NCI-H82 (cell line): ENCODE data around the gene TRIM47.

Source experiments
- DNase-seq: peaks from one replicate; lab custom pipeline; 2025; lab: John Stamatoyannopoulos, UW

Gene TRIM47

GRCh38 chr17:75830164-75831031 lies 48.0 kb downstream of the TRIM47 start:
- peak; percentile 62 for DNase-seq

DNA sequence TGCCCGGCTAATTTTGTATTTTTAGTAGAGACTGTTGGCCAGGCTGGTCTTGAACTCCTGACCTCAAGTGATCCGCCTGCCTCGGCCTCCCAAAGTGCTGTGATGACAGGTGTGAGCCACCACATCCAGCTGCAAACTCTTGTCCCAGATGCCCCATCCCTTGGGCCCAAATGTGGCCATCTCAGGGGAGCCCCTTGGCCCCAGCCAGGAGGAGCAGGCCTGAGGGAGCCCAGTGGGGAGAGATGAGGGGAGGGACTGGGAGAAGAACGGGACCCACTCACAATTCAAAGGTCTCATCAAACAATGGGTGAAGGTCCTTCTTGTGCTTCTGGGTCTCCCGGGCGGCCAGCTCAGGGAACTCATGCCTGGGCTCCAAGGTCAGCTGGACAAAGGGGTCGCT lies 48.6 kb downstream of the TRIM47 start:
- no peak for DNase-seq

DNA sequence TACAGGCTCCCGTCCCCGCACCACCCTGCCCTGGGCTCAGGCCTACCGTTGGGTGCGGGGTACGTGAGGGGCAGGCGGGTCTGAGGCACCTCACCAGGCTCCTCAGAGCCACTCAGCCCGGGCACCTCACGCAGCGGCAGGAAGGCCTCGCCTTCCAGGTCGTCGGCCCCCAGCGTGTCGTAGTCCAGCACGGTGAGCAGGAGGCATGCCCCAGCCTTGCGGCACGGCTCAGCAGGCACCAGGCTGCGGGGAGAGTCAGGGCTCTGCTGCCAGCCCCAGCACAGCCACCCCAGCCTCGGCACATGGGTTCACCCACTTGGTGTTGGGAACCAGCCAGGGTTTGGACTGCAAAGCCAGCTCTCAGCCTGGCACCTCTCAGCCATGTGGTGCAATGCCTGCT lies 49.6 kb downstream of the TRIM47 start:
- no peak for DNase-seq

DNA sequence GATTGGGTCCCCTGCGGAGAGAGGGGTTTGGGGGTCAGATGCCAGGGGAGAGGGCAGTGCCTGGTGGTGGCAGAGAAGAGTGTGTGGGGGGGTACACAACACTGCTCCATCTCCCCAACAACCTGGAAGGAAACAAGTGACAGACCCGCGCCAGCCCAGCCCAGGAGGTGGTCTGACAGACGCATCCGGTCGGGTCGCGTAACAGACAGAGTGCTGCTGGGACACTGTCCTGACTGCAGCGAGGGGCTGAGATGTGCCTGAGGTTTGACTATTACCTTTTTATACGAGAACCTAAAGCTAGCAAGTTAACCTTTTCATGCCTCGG lies 50.3 kb downstream of the TRIM47 start:
- DNase-seq = no peak

- DNase-seq = peak; percentile 98
Observed at GRCh38 chr17:75827308-75828075, 50.9 kb downstream of the TRIM47 start.

DNA sequence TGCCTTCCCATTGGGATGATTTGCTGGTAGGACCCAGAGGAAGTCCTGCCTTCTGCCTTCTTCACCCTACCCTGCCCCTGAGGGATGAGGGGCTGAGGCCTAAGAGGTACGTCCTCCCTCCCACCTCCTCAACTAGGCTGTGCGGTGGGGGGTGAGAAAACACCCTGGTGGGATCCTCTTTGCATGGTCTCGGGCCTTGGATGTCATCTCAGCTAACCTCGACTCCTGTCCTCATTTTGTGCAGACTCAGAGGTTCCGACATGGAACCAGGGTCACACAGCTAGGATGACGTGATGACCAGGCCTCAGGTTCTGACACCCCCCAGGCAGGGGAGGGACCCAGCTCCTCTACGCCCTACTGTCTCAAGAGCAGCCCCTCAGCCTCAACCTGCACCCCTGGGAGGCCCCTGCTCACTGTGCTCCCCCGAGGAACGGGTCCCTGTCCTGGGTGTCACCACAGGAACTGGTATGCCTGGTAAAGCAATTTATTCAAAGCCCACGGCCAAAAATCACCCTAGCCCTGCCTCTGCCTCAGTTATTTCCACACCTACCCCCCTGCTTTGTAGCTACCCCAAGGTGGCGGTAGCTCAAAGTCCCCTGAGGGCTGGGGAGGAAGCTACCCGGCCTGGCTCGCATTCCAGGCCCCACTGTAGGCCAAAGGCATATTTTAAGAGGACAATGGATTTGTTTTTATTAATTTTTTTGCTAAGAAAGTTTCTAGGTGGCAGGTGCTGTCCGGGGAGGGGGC lies 51.6 kb downstream of the TRIM47 start:
- DNase-seq = peak; percentile 58

GRCh38 chr17:75825748-75826370 lies 52.5 kb downstream of the TRIM47 start:
- DNase-seq = no peak

DNA sequence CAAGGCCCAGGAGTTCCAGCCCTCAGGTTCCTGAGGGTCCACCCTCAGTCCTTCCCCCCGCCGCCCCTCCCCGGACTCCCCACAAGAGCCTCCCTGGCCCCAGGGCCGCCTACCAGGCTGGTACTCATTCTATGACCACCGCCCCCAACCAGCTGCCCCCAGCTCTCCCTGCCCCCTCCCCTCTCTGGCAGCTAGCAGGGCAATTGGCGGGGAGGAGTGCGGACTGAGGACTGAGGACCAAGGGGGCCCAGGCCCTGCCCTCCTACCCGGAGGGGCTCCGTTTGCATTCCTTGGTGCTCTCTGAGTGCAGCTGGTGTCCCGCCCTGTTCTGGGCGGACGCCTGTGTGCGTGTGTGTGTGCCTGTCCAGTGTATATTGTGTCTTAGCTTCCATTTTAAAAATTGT lies 53.2 kb downstream of the TRIM47 start:
- no peak for DNase-seq

DNA sequence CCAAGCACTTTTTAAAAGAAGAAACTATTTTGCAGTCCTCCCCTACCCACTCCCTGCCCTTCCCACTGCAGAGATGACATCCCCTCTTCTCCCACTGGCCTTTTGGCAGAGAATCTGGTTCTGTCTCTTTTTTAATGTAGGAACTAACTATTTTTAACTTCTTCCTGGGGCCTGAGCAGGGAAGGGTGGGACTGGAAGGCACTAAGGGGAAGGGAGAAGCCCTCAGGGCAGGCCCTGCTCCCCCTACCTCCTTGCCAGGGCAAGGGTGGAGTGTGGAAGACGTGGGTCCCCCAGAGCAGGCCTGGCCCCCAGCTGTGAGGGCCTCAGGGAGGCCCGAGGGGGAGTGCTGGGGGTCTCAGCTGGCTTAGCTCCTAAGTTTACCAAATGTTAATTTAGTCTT lies 53.7 kb downstream of the TRIM47 start:
- no peak for DNase-seq
